Fibroblast of the aortic adventitia (primary cell): ENCODE measurements around the gene TMEM126A. TPM values are rescaled to one million over a fixed set of nuclear protein-coding genes. Genes with fewer than 3 reads are reported as not detected.

ENCODE experiments used
- DNase-seq: peaks from one replicate; pipeline ENCODE4 v3.0.0-alpha.2; 2010; ENCODE audit warnings: low read depth
- H3K4me3 ChIP-seq: 2 replicates; pipeline ENCODE4 v1.5.1; 2011; ENCODE audit warnings: low read depth, mild to moderate bottlenecking, control low read depth, low read length, moderate library complexity
- CTCF ChIP-seq: IDR thresholded peaks from 2 replicates; pipeline ENCODE4 v1.5.1; 2011; ENCODE audit warnings: mild to moderate bottlenecking, low read length, control low read depth, inconsistent platforms; ENCODE audit not compliant: insufficient read depth
- total RNA-seq: library from RNA; depleted of rRNA; stranded (reverse); fragments of >200 nt; gene quantifications from 2 replicates; pipeline ENCODE4 v1.2.3, GENCODE V29; 2012; ENCODE audit warnings: low replicate concordance

TMEM126A gene
- total RNA-seq, 1 donor, result 61.5 TPM

GRCh38 chr11:85698195-85698594, 50.4 kb downstream of the TMEM126A start:
- DNase-seq, result no peak
- TF ChIP-seq CTCF, result no peak
- no peak overlapping the region for H3K4me3 ChIP-seq

DNA sequence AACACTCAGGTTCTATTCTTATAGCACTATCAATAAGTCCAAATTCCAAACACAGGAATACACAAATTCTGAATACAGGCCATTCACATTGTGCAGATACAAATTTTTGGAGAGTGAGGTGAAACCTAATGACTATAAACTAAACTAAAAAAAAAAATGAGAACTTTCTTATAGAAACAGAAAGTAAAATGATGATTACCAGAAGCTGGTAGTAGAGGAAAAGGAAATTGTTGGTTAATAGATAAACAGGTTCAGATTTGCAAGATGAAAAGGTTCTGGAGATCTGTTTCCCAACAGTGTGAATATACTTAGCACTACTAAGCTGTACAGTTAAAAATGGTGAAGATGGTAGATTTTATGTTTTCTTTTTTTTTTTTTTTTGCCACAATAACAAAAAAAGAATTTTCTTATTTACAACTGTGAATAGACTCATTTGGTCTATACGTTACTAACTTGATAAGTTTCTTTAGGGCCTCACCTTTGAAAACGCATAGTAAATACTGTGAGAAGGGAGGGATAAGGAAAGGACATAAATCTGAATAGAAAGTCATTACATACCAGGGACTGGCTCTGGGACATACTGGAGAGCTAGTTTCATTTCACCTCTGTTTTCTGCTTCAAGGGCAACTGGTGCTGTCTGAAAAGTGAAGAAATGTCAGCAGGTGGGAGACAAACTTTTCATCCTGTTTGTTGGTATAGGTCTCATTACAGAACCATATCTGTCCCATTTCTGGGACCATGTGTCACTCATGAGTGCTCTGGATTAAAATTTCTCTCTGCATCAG, 52.4 kb downstream of the TMEM126A start:
- no peak overlapping the region for H3K4me3 ChIP-seq
- no peak for DNase-seq

DNA sequence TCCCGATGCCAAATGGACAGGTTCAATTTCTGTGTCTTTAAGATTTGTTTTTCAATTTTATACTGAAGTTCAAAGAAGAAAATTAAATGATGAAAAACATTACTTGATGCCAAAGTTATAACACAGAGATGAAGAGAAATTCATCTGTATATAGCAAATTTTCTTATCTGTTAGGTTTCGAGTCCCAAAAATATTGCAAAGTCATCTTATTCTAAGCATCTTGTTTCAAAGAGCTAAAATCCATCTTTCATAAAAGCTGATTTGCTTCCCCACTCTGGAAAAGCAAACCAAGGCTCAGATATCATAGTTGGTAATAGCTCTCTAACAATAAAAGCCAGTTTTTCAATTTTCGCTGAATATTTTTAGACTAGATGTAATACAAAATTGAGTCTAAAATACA, 57.2 kb downstream of the TMEM126A start:
- DNase-seq, result no peak
- no peak for TF ChIP-seq CTCF
- no peak overlapping the region for H3K4me3 ChIP-seq

More for the DNA sequence above, 52.4 kb downstream of the TMEM126A start:
- no peak for TF ChIP-seq CTCF

- TF ChIP-seq CTCF, result no peak
- no peak overlapping the region for H3K4me3 ChIP-seq
- DNase-seq, result peak; percentile 41
These were observed 58.0 kb downstream of the TMEM126A start for GRCh38 chr11:85705800-85706199.

Other genes with a start within 250 kb of the TMEM126A start
- gene DLG2, start 20.6 kb upstream of the TMEM126A start, total RNA-seq, result 3.0 and 5.8 TPM in 2 replicates
- gene TMEM126B, start 19.4 kb upstream of the TMEM126A start, total RNA-seq, result 89.9 and 112 TPM in 2 replicates
- gene CREBZF, start 17.2 kb downstream of the TMEM126A start, total RNA-seq, result 33.1 and 50.9 TPM in 2 replicates
- gene CCDC89, start 38.2 kb downstream of the TMEM126A start, total RNA-seq, result 4.2 and 7.9 TPM in 2 replicates
- 5.2 and 52.4 TPM in 2 replicates for gene SYTL2, start 163.2 kb downstream of the TMEM126A start, total RNA-seq
- gene CCDC83, start 207.4 kb downstream of the TMEM126A start, total RNA-seq, result not detected in 2 replicates